GM12872 (cell line): Measurements from ENCODE around the gene THSD4.

Source experiments
- TF ChIP-seq, protein P1 (sequence below): IDR thresholded peaks from 3 replicates; pipeline ENCODE4 v1.5.1; 2011; ENCODE audit warnings: low read depth, mild to moderate bottlenecking, low read length, moderate library complexity; ENCODE audit not compliant: insufficient read depth

THSD4 gene

DNA sequence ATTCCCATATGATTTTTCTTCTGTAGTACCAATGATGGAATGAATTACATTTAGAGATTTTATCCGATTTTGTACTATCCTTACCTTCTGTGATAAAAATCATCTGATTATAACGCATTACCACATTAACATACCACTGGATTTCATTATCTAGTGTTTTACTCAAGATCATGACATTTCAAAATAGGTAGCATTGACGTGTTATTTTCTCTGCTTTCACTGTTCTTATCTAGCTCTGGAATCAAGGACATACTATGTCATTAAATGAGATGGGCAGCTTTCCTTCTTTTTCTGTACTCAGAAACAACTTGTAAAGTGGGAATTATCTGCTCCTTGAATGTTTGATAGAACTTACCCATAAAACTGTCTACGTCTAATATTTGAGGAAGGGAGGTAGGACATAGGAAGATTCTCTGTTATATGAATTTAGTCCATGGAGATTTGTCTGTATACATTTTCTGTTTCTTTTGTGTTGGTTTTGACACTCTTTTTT, 511.4 kb downstream of the THSD4 start:
- TF ChIP-seq, protein P1, sequence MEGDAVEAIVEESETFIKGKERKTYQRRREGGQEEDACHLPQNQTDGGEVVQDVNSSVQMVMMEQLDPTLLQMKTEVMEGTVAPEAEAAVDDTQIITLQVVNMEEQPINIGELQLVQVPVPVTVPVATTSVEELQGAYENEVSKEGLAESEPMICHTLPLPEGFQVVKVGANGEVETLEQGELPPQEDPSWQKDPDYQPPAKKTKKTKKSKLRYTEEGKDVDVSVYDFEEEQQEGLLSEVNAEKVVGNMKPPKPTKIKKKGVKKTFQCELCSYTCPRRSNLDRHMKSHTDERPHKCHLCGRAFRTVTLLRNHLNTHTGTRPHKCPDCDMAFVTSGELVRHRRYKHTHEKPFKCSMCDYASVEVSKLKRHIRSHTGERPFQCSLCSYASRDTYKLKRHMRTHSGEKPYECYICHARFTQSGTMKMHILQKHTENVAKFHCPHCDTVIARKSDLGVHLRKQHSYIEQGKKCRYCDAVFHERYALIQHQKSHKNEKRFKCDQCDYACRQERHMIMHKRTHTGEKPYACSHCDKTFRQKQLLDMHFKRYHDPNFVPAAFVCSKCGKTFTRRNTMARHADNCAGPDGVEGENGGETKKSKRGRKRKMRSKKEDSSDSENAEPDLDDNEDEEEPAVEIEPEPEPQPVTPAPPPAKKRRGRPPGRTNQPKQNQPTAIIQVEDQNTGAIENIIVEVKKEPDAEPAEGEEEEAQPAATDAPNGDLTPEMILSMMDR: no peak

DNA sequence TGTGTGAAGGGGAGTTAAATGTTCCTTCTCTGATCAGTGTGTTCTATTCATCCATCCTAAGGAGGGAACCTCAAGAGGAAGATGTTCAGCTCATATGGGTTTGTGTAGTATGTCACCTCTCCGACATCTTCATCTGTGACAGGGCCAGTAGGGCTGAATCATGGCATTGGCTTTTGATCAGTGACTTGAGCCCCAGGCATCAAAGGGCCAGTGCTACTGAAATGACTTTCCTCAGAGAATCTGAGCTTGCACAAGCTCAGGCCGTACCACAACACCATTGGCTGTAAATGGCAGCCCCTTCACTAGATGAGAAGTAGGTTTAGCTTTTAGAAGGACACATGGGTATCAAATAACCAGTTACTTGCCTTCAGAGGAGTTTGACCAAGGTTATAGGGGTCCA, 511.9 kb downstream of the THSD4 start:
- TF ChIP-seq, protein P1: no peak

DNA sequence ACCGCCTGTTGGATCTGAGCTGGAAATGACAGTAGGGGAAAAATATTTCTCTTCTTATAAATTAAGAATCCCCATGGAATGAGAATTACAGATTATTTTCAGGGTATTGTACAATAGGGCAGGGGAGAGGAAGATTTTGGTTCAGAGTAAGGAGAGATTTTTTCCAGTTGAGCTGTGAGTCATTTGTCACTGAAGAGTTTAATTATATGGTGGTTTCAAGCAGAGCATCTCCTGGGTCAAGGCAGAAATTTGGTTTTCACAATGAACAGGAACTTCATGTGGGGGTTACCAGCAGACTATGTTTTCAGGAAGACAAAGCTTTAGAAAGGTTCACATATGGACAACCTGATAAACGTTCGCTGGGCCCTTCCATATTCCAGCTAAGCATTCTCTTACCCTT, 512.3 kb downstream of the THSD4 start:
- TF ChIP-seq, protein P1: no peak

DNA sequence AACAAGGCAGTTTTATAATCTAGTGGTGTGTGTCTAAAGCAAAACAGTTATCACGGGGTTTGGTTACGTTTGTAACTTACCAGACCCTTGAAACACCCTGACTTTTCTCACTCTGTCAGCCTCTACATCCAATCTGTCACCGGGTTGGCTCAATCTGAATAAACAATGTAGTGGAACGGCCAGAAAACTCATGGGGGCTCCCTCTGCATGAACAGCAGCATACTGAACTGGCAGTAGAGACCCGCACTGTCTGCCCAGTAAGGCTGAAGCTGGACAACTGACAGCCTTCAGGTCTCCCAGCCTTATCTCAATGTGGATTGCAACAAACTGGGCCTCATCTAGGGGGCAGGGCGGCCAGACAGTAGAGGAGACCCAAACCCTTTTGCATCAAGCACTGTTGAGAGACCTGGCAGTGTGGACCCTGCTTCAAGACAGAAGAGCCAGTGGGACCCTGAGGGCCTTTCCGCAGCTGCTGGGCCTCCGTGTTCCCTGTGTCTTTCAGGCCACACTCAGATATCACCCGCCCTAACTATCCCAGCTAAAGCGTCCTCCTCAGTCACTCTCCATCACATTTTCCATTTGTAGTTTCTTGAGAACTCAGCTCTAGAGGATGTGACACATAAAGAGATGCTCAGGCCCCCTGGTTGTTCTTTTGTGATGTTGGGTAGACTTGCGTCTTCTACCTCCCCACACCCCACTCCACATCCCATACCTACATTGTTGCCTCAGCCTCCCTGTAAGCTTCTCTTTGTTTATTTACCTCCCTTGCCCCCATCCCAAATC, 513.9 kb downstream of the THSD4 start:
- TF ChIP-seq, protein P1: no peak

- TF ChIP-seq, protein P1: no peak
These were observed 514.7 kb downstream of the THSD4 start for GRCh38 chr15:71629781-71630474.

GRCh38 chr15:71630475-71630809, 515.2 kb downstream of the THSD4 start:
- TF ChIP-seq, protein P1: no peak

DNA sequence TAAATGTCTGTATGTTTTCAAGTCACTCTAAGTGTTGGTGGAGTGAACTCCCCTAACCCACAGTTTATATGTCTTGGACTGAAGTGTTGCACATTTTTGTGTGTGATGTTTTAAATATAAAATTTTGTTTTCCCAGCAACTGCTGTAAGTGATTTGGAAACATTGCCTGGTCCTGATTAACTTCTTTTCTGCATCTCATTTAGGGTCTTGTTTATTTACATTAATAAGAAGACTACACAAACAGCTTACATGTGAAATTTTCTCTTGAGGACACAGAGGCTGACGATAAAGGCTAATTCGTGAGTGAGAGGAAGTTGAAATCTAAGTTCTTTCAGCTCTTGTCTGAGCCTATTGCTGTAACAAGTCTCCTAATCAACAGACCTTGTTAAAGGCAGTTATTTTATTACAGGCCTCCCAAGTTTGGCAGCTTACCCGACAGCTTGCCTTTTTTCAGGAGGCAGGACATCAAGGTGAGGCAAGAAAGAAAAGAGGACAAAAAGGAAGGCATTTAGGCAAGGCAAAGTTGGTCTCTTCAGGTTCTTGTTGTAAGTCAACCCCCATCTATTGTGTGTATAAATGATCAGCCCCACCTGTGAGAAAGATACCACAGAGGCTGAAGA, 517.4 kb downstream of the THSD4 start:
- TF ChIP-seq, protein P1: no peak
